Measurements from ENCODE around the gene PLCG2. TPM values are rescaled to one million over a fixed set of nuclear protein-coding genes. Genes with fewer than 3 reads are reported as not detected.
A peak's percentile ranks its signal among the peaks of the same experiment; 100 is the strongest.

The PLCG2 gene
- total RNA-seq, 2 experiments from 2014 or later, result 196 to 485 TPM

DNA sequence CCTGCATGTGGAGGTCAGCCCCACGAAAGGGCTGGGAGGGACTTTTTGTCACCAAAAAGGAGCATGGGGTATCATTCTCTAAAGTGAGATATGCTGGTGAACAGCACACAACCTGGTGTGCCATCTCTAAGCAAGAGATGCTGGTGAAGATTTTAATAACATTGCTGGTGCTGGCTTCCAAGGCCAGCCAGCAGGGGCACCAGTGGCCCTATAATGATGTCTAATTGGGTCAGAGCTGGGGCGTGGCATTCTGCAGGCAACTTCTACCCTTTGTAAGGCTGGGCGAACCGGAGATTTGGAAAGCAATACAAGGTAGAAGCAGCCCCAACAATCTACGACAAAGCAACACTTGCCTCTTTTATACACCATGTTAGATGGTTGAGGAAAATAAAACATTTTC, 215.4 kb downstream of the PLCG2 start:
- Histone ChIP-seq H3K79me2 (ENCODE audit: insufficient read depth, low read depth, low read length) (no peaks in the 10 kb centered on the region), H3K4me3 (ENCODE audit: low read depth, low read length, poor library complexity, severe bottlenecking) (no peak overlapping the region), H2AFZ (ENCODE audit: low read length) (no peak overlapping the region), H4K20me1 (ENCODE audit: insufficient read depth, low read length) (no peaks in the 10 kb centered on the region), H3K9me3 (ENCODE audit: low read length) (no peaks in the 10 kb centered on the region), H3K4me2 (ENCODE audit: low read length) (no peak overlapping the region), H3K4me1 (ENCODE audit: insufficient read depth, low read length, poor library complexity, severe bottlenecking) (no peaks in the 10 kb centered on the region), H3K36me3 (ENCODE audit: insufficient read depth, low read length) (no peaks in the 10 kb centered on the region), H3K27ac (ENCODE audit: low read depth, low read length, poor library complexity, severe bottlenecking) (no peak overlapping the region), H3K9me2 (ENCODE audit: insufficient read depth, low read length) (no peaks in the 10 kb centered on the region)
- CTCF ChIA-PET (ENCODE audit: unreplicated experiment), result no interaction called here
- no TSS peak for BruUV-seq (replicated peaks)
- DNase-seq (ENCODE audit: low spot score), result peak; percentile 7
- intact Hi-C loops (cut with micrococcal nuclease; ENCODE audit: unreplicated experiment), result no loop called here
- no peak for TF ChIP-seq EZH2phosphoT487 (IDR thresholded peaks at IDR 0.05; ENCODE audit: borderline replicate concordance, low read depth, low read length)
- TF ChIP-seq, protein P1, sequence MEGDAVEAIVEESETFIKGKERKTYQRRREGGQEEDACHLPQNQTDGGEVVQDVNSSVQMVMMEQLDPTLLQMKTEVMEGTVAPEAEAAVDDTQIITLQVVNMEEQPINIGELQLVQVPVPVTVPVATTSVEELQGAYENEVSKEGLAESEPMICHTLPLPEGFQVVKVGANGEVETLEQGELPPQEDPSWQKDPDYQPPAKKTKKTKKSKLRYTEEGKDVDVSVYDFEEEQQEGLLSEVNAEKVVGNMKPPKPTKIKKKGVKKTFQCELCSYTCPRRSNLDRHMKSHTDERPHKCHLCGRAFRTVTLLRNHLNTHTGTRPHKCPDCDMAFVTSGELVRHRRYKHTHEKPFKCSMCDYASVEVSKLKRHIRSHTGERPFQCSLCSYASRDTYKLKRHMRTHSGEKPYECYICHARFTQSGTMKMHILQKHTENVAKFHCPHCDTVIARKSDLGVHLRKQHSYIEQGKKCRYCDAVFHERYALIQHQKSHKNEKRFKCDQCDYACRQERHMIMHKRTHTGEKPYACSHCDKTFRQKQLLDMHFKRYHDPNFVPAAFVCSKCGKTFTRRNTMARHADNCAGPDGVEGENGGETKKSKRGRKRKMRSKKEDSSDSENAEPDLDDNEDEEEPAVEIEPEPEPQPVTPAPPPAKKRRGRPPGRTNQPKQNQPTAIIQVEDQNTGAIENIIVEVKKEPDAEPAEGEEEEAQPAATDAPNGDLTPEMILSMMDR (conservative IDR thresholded peaks at IDR 0.05; ENCODE audit: low read length), result peak; percentile 64
- POLR2A ChIA-PET, result no interaction called here

DNA sequence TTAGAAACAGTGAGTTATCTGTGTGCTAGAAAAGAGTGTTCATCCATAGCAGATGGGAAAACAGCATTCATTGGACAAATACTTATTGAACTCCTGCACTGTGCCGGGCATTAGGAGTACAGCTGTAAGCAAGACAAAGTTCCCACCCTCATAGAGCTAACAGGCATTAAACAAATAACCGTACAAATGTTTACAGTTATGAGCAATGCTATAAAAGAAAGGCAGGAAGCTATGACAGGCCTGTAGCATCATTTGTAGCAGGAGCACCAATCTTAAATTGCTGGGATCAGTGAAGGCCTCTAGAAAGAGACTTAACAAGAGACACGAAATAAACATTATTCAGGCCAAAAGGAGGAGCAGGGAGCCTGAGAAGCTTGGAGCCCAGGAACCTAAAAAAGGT, 216.6 kb downstream of the PLCG2 start:
- ChIA-PET POLR2A (no interaction called here), CTCF (ENCODE audit: unreplicated experiment) (interaction anchor here (0.5 kb wide), 1 partner anchor 175 kb away, joined by 3 read pairs; the partner anchor contains the start of gene MPHOSPH6)
- BruUV-seq (replicated peaks), result no TSS peak
- H3K27ac ChIP-seq (ENCODE audit: low read depth, low read length, poor library complexity, severe bottlenecking), result no peak overlapping the region
- intact Hi-C loops (cut with micrococcal nuclease; ENCODE audit: unreplicated experiment), result no loop called here
- DNase-seq (ENCODE audit: low spot score), result no peak
- no peaks in the 10 kb centered on the region for H3K36me3 ChIP-seq (ENCODE audit: insufficient read depth, low read length)
- no peaks in the 10 kb centered on the region for H3K9me3 ChIP-seq (ENCODE audit: low read length)
- no peak overlapping the region for H3K4me3 ChIP-seq (ENCODE audit: low read depth, low read length, poor library complexity, severe bottlenecking)
- no peaks in the 10 kb centered on the region for H3K9me2 ChIP-seq (ENCODE audit: insufficient read depth, low read length)
- no peak overlapping the region for H2AFZ ChIP-seq (ENCODE audit: low read length)
- H3K4me2 ChIP-seq (ENCODE audit: low read length), result no peak overlapping the region
- no peaks in the 10 kb centered on the region for H4K20me1 ChIP-seq (ENCODE audit: insufficient read depth, low read length)
- TF ChIP-seq EZH2phosphoT487 (IDR thresholded peaks at IDR 0.05; ENCODE audit: borderline replicate concordance, low read depth, low read length), result no peak
- H3K4me1 ChIP-seq (ENCODE audit: insufficient read depth, low read length, poor library complexity, severe bottlenecking), result no peaks in the 10 kb centered on the region
- H3K79me2 ChIP-seq (ENCODE audit: insufficient read depth, low read depth, low read length), result no peaks in the 10 kb centered on the region

DNA sequence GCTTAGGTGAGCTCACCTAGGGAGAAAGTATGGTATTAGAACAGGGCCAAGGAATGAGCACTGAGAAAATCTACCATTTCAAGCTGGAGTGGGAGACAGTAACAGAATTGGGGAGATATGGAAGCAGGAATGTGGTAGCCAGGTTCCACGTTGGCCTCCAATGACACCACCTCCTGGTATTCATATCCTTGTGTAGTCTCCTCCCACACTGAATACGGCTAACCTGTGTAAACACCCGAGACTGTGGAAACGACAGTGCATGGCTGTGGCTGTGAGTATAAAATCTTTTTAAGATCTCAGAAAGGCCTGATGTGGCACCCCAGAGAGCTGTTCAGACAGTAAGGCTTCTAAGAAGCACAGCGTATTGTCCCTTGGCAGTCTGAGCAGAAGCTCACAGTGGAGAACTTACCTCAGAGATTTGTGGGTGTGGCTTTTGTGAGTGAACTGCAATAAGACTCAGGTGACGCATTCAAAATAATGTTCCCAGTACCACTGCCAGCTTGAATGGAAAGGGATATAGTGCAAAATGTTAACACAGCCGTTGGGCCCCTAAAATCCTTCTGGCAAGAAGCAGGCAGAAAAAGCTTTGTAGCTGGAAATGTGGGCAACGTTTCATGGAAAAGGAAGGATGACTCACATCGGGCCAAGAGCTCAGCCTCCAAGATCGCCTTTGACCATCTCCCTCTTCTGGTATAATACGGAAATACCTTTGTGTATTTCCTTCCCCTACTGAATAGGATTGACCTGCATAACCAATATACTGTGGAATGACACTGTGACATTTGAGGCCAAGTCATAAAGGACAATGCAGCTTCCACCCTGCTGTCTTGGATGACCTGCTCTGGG, 217.8 kb downstream of the PLCG2 start:
- Histone ChIP-seq H3K9me2 (ENCODE audit: insufficient read depth, low read length) (no peaks in the 10 kb centered on the region), H3K9me3 (ENCODE audit: low read length) (no peaks in the 10 kb centered on the region), H4K20me1 (ENCODE audit: insufficient read depth, low read length) (no peaks in the 10 kb centered on the region), H3K79me2 (ENCODE audit: insufficient read depth, low read depth, low read length) (no peaks in the 10 kb centered on the region), H3K4me3 (ENCODE audit: low read depth, low read length, poor library complexity, severe bottlenecking) (no peak overlapping the region), H3K27ac (ENCODE audit: low read depth, low read length, poor library complexity, severe bottlenecking) (no peak overlapping the region), H3K36me3 (ENCODE audit: insufficient read depth, low read length) (no peaks in the 10 kb centered on the region), H2AFZ (ENCODE audit: low read length) (no peak overlapping the region), H3K4me2 (ENCODE audit: low read length) (no peak overlapping the region), H3K4me1 (ENCODE audit: insufficient read depth, low read length, poor library complexity, severe bottlenecking) (no peaks in the 10 kb centered on the region)
- no TSS peak for BruUV-seq (replicated peaks)
- intact Hi-C loops (cut with micrococcal nuclease; ENCODE audit: unreplicated experiment), result no loop called here
- peak; percentile 18 for DNase-seq (ENCODE audit: low spot score)
- CTCF ChIA-PET (ENCODE audit: unreplicated experiment), result no interaction called here
- TF ChIP-seq EZH2phosphoT487 (IDR thresholded peaks at IDR 0.05; ENCODE audit: borderline replicate concordance, low read depth, low read length), result no peak
- TF ChIP-seq, protein P1 (conservative IDR thresholded peaks at IDR 0.05; ENCODE audit: low read length), result peak; percentile 38
- POLR2A ChIA-PET, result no interaction called here

Measured in OCI-LY7 (cell line).